Muscle layer of duodenum (tissue), 2 donors: ENCODE measurements around the gene BAG2.

Experiments
- H3K27ac ChIP-seq: one replicate; pipeline ENCODE4 v1.7.0; 2013; ENCODE audit warnings: mild to moderate bottlenecking, low read length
- H3K27me3 ChIP-seq: one replicate; pipeline ENCODE4 v1.7.0; 2013; ENCODE audit warnings: low read depth, mild to moderate bottlenecking, control low read depth, low read length
- H3K36me3 ChIP-seq, 2 donors: one replicate each; pipeline ENCODE4 v1.7.0; 2013; ENCODE audit warnings: low read length in 2 of 2, control low read depth in 1 of 2, mild to moderate bottlenecking in 1 of 2; ENCODE audit not compliant: insufficient read depth in 2 of 2, control insufficient read depth in 1 of 2
- H3K4me1 ChIP-seq, 2 donors: one replicate each; pipeline ENCODE4 v1.7.0; 2013; ENCODE audit warnings: low read length in 2 of 2, mild to moderate bottlenecking in 2 of 2, control low read depth in 1 of 2, moderate library complexity in 1 of 2; ENCODE audit not compliant: insufficient read depth in 2 of 2, control insufficient read depth in 1 of 2
- H3K4me3 ChIP-seq, 2 donors: one replicate each; pipeline ENCODE4 v1.7.0; 2013; ENCODE audit warnings: low read length in 2 of 2, low read depth in 1 of 2, mild to moderate bottlenecking in 1 of 2
- H3K9me3 ChIP-seq, 2 donors: one replicate each; pipeline ENCODE4 v1.7.0; 2013; ENCODE audit warnings: low read length in 2 of 2, control low read depth in 1 of 2, mild to moderate bottlenecking in 1 of 2; ENCODE audit not compliant: control insufficient read depth in 1 of 2
- donor health status: healthy.

The BAG2 gene

GRCh38 chr6:57172136-57173055 lies at the start of gene BAG2:
Gene BAG2, plus strand, starts transcription at chr6:57172326. Its CDS starts 372 bp downstream, at chr6:57172698.
- Histone ChIP-seq H3K4me3 (peak within 1 kb of the TSS; percentile 68 to 76), H3K9me3 (no peaks in the 10 kb centered on the region), H3K27me3 (no peaks in the 10 kb centered on the region), H3K4me1 (peaks cover 0 to 19% of the 10 kb centered on the region in 2 donors), H3K27ac (peak within 1 kb of the TSS; percentile 89), H3K36me3 (no peaks in the 10 kb centered on the region)

DNA sequence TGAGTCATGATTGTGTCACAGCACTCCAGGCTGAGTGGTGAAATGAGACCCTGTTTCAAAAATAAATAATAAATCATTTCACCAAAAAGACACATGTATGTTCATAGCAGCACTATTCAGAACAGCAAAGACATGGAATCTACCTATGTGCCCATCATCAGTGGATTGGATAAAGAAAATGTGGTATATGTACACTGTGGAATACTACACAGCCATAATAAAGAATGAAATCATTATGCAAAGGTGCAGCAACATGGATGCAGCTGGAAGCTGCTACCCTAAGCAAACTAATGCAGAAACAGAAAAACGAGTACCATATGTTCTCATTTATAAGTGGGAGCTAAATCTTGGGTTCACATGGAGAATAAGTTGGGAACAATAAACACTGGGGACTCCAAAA lies 49.0 kb upstream of the BAG2 start:
- no peak overlapping the region for H3K4me3 ChIP-seq

DNA sequence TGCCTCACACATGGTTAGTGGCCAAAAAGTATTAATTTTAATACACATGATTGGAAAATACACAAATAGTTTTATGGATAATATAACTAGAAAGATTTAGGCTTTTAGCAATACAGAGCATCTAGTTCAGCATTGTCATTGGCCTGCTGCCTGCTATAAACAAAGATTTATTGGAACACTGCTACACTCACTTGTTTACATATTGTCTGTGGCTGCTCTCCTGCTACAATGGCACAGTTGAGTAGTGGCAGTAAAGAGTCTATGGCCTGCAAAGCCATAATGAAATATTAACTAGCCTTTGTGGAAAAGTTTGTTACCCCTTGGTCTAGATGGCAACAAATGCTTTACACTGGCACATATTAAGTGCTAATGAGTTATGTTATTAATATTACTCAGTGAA lies 44.4 kb upstream of the BAG2 start:
- Histone ChIP-seq H3K27me3 (no peaks in the 10 kb centered on the region), H3K9me3 (no peaks in the 10 kb centered on the region), H3K36me3 (peaks cover 0 to 9% of the 10 kb centered on the region in 2 donors), H3K4me3 (no peak overlapping the region), H3K4me1 (peaks cover 0 to 11% of the 10 kb centered on the region in 2 donors), H3K27ac (no peak overlapping the region)

More for the DNA sequence above, 49.0 kb upstream of the BAG2 start:
- Histone ChIP-seq H3K9me3 (no peaks in the 10 kb centered on the region), H3K4me1 (peaks cover 0 to 3% of the 10 kb centered on the region in 2 donors), H3K27me3 (no peaks in the 10 kb centered on the region), H3K27ac (no peak overlapping the region), H3K36me3 (peaks cover 0 to 9% of the 10 kb centered on the region in 2 donors)

GRCh38 chr6:57130661-57131177 lies 41.4 kb upstream of the BAG2 start:
- peaks cover 0 to 11% of the 10 kb centered on the region in 2 donors for H3K4me1 ChIP-seq
- H3K27me3 ChIP-seq = no peaks in the 10 kb centered on the region
- no peak overlapping the region for H3K4me3 ChIP-seq
- peaks cover 11 to 17% of the 10 kb centered on the region in 2 donors for H3K36me3 ChIP-seq
- H3K27ac ChIP-seq = no peak overlapping the region
- no peaks in the 10 kb centered on the region for H3K9me3 ChIP-seq

DNA sequence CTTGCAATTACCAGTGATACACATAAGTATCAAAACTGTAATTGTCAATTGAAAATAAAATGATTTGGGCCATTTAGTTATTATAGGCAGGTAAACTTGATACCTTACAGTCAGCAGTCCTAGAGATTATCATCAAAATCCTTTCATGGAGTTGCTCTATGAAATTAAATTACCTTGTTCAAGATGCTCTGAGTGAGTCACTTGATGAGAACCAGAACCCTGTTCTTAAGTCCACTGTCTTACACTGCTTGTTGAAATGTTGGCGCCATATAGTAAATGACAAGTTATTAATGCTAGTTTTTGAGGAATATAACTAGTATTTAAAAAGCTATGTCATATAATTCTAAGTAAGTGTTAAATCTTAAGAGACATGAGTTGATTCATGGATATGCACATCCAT lies 37.2 kb upstream of the BAG2 start:
- Histone ChIP-seq H3K27ac (no peak overlapping the region), H3K27me3 (no peaks in the 10 kb centered on the region), H3K4me3 (no peak overlapping the region), H3K9me3 (no peaks in the 10 kb centered on the region), H3K36me3 (peaks cover 11 to 17% of the 10 kb centered on the region in 2 donors), H3K4me1 (peaks cover 0 to 11% of the 10 kb centered on the region in 2 donors)

DNA sequence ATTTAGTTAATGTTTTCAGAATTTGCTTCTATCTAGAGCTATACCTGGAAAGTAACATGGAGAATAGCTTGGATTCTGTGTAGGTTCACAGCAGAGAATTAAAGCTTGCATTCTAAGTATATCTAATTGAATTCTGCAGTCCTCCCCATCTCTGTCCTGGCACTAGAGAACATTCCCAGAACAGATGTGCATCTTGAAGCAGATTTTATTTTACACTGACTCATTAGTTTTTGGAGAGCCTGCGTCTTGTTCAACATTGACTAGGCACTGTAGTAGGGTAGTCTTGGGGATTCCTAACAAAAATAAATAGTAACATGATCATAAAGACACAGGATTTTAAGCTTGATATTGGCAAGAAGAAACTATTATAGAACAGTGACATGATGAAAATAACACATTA lies 36.2 kb upstream of the BAG2 start:
- Histone ChIP-seq H3K4me3 (no peak overlapping the region), H3K4me1 (peaks cover 0 to 7% of the 10 kb centered on the region in 2 donors), H3K27me3 (no peaks in the 10 kb centered on the region), H3K27ac (no peak overlapping the region), H3K36me3 (peaks cover 11 to 17% of the 10 kb centered on the region in 2 donors), H3K9me3 (no peaks in the 10 kb centered on the region)

- H3K4me3 ChIP-seq = no peak overlapping the region
Measured at GRCh38 chr6:57137350-57137749, 34.8 kb upstream of the BAG2 start.

DNA sequence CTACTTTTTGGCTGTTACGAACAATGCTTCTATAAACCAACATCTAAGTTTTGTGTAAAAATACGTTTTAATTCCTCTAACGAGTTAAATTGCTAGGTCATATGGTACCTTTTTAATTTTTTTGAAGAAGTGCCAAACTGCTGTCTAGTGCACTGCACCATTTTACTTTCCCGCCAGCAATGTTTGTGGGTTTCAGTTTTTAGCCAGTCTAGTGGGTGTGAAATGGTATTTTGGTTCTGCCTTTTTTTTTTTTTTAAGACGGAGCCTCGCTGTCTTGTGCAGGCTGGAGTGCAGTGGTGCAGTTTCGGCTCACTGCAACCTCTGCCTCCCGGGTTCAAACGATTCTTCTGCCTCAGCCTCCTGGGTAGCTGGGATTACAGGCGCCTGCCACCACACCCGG lies 34.1 kb upstream of the BAG2 start:
- no peak overlapping the region for H3K4me3 ChIP-seq
- H3K27me3 ChIP-seq = no peaks in the 10 kb centered on the region
- no peaks in the 10 kb centered on the region for H3K9me3 ChIP-seq
- H3K36me3 ChIP-seq = peaks cover 24 to 29% of the 10 kb centered on the region in 2 donors
- no peaks in the 10 kb centered on the region for H3K4me1 ChIP-seq
- H3K27ac ChIP-seq = no peak overlapping the region

More at GRCh38 chr6:57137350-57137749, 34.8 kb upstream of the BAG2 start:
- peaks cover 19 to 25% of the 10 kb centered on the region in 2 donors for H3K36me3 ChIP-seq
- no peaks in the 10 kb centered on the region for H3K9me3 ChIP-seq
- H3K27me3 ChIP-seq = no peaks in the 10 kb centered on the region
- no peak overlapping the region for H3K27ac ChIP-seq
- no peaks in the 10 kb centered on the region for H3K4me1 ChIP-seq

- no peak overlapping the region for H3K4me3 ChIP-seq
- no peaks in the 10 kb centered on the region for H3K9me3 ChIP-seq
- no peak overlapping the region for H3K27ac ChIP-seq
- peaks cover 15 to 25% of the 10 kb centered on the region in 2 donors for H3K36me3 ChIP-seq
- no peaks in the 10 kb centered on the region for H3K4me1 ChIP-seq
- no peaks in the 10 kb centered on the region for H3K27me3 ChIP-seq
Measured at GRCh38 chr6:57141451-57142177, 30.5 kb upstream of the BAG2 start.

- H3K27me3 ChIP-seq = no peaks in the 10 kb centered on the region
- H3K4me1 ChIP-seq = no peaks in the 10 kb centered on the region
- H3K36me3 ChIP-seq = peaks cover 18 to 27% of the 10 kb centered on the region in 2 donors
- no peak overlapping the region for H3K27ac ChIP-seq
- H3K9me3 ChIP-seq = no peaks in the 10 kb centered on the region
- no peak overlapping the region for H3K4me3 ChIP-seq
Measured at GRCh38 chr6:57142178-57142525, 30.0 kb upstream of the BAG2 start.

DNA sequence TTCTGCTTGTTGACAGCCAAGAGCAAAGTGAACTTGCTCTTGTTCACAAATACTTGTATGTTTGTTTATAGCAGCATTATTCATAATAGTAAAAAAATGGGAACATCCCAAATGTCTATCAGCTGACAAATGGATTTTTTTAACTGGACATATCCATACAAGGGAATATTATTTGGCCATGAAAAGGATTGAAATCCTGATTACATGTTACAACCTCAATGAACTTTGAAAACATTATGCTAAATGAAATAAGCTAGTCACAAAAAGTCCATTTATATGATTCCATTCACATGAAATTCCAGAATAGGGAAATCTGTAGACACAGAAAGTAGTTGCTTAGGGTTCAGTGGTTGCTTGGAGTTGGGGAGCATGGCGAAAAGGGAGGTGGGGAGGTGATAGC lies 28.4 kb upstream of the BAG2 start:
- Histone ChIP-seq H3K27me3 (no peaks in the 10 kb centered on the region), H3K9me3 (no peaks in the 10 kb centered on the region), H3K4me1 (no peaks in the 10 kb centered on the region), H3K27ac (no peak overlapping the region), H3K36me3 (peaks cover 31 to 38% of the 10 kb centered on the region in 2 donors), H3K4me3 (no peak overlapping the region)
